Skin epidermis (tissue), 12 donors: Measurements from ENCODE around the gene UTP11.
A peak's percentile ranks its signal among the peaks of the same experiment; 100 is the strongest.

Source experiments
- H3K27ac ChIP-seq, 21 experiments: fragments of 200-600 bp; sonication (generic) in 11 of 21; one replicate each; pipeline ENCODE4 v1.5.0; 2020; ENCODE audit warnings: mild to moderate bottlenecking in 3 of 21, inconsistent platforms in 2 of 21, moderate library complexity in 2 of 21
- H3K4me3 ChIP-seq, 7 experiments: fragments of 200-600 bp; sonication (generic) in 2 of 7; one replicate each; pipeline ENCODE4 v1.5.0; 2020; ENCODE audit warnings: inconsistent platforms in 2 of 7, mild to moderate bottlenecking in 2 of 7, moderate library complexity in 1 of 7

The UTP11 gene

GRCh38 chr1:38043036-38043747 lies 30.7 kb downstream of the UTP11 start:
- Histone ChIP-seq H3K27ac (peak overlapping the region in 7 of 21 experiments; percentile 2 to 78 (median 22)), H3K4me3 (peak overlapping the region in 6 of 7 experiments; percentile 32 to 72 (median 52))

DNA sequence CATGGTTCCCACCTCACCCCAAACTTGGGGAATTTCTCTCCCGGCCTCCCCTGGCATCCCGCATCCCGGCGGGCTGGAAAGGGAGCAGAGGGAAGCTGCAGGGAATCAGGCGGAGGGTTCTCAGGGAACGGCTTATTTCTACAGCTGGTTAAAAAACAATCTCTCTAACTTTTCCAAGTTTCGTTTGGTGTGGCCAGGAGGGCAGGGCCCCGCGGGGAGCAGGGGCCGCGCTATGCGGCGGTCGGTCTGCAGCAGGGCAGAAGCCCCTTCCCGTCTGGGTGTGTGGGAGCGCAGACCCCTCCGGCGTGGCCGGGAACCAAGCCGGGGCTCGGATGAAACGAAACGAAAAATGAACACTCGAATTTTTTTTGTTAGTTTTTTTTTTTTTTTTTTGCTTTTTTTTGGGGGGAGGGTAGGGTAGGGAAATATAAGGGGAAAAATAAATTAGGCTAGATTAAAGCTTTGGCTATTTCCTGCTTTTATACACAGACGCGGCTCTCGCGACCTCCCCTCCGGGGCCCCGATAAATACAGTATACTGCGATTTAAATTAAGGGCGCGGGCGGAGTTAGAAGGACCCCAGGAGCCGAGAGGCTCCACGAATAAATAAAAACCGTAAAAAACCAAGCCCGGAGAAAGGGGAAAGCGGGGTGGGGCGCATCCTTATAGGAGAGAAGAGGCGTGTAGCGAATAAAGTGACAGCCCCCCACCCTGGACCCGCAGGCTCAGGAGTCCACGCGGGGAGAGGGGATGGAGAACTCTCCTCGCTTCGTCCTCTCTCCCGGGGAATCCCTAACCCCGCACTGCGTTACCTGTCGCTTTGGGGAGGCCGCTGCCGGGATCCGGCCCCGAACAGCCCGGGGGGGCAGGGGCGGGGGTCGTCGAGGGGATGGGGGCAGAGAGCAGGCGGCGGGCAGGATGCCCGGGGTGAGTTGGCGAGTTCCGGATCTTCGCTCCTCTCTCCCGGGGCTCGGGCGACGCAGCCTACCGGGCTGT lies 32.0 kb downstream of the UTP11 start:
- H3K4me3 ChIP-seq = peak overlapping the region; percentile 32 to 72 (median 41)
- H3K27ac ChIP-seq = peak overlapping the region in 18 of 21 experiments; percentile 2 to 79 (median 55)

DNA sequence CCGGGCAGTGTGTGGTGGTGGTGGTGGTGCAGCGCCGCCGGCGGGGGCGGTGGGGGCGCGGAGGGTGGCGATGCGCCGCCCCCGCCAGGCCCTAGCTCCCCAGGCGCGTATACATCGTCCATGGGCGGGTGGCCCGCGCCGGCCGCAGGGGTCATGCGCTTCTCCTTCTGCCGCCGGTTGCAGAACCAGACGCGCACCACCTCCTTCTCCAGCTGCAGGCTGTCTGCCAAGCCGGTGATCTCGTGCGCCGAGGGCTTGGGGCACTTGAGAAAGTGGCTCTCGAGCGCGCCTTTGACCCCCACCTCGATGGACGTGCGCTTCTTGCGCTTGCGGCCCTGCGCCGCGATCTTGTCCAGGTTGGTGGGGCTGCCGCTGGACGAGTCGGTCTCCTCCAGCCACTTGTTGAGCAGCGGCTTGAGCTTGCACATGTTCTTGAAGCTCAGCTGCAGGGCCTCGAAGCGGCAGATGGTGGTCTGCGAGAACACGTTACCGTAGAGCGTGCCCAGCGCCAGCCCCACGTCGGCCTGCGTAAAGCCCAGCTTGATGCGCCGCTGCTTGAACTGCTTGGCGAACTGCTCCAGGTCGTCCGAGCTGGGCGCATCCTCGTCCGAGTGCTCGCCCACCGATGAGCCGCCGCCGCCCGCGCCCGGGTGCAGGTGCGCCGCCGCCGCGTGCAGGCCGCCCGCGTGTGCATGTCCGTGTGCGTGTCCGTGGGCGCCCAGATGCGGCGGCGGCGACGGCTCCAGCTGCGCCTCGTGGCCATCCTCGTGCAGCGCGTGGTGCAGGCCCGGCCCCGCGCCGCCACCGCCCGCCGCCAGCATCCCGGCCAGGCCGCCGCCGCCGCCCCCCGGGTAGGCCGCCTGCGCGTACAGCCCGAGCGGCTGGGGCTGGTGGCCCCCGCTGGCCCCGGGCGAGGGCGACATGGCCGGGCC lies 33.1 kb downstream of the UTP11 start:
- peak overlapping the region in 10 of 21 experiments; percentile 7 to 79 (median 44) for H3K27ac ChIP-seq
- peak overlapping the region; percentile 22 to 72 (median 40) for H3K4me3 ChIP-seq

- H3K27ac ChIP-seq = peak within 1 kb of the TSS in 20 of 21 experiments; percentile 2 to 83 (median 66)
- H3K4me3 ChIP-seq = peak within 1 kb of the TSS; percentile 40 to 72 (median 58)
These were observed 33.9 kb downstream of the UTP11 start, which contains the start of gene POU3F1 for GRCh38 chr1:38046333-38046883. Gene POU3F1, minus strand, starts transcription at chr1:38046793. Its CDS starts 50 bp downstream, at chr1:38046743.

DNA sequence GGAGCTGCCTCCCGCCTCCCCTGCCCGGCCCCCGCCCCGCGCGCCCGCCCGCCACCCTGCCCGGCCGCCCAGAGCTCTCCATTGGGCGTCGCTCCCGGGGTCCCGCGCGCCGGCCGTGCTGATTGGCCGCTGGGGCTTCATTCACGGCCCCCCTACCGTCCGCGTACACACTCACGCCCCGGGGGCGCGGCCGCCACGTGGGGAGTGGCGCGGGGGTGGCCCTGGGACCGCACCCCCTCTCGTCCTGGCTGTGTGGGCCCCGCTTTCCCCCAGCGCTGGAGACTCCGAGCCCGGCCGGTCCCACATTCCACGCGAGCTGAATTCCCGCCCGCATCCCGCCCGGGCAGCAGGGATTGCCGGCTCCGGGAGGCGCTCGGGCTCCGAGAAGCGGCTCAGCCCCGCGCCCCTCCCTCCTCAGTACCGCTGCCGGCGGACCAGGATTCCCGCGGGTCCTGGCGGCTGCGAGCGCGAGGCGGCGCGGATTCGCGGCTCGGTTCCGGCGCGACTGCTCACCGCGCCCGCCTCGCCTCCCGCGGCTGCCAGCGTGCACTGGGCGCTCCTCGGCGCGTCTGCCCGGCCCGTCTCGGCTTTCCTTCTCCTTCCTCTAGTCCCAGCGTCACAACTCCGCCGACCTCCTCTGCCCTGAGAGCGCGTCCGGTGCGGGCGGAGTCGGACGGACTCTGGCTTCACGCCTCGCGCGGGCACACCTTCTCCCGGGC lies 34.5 kb downstream of the UTP11 start:
- Histone ChIP-seq H3K27ac (peak overlapping the region in 20 of 21 experiments; percentile 2 to 83 (median 64)), H3K4me3 (peak overlapping the region; percentile 40 to 72 (median 58))

GRCh38 chr1:38047603-38048141 lies 35.1 kb downstream of the UTP11 start:
- H3K27ac ChIP-seq = peak overlapping the region in 20 of 21 experiments; percentile 2 to 83 (median 64)
- peak overlapping the region; percentile 40 to 72 (median 58) for H3K4me3 ChIP-seq

DNA sequence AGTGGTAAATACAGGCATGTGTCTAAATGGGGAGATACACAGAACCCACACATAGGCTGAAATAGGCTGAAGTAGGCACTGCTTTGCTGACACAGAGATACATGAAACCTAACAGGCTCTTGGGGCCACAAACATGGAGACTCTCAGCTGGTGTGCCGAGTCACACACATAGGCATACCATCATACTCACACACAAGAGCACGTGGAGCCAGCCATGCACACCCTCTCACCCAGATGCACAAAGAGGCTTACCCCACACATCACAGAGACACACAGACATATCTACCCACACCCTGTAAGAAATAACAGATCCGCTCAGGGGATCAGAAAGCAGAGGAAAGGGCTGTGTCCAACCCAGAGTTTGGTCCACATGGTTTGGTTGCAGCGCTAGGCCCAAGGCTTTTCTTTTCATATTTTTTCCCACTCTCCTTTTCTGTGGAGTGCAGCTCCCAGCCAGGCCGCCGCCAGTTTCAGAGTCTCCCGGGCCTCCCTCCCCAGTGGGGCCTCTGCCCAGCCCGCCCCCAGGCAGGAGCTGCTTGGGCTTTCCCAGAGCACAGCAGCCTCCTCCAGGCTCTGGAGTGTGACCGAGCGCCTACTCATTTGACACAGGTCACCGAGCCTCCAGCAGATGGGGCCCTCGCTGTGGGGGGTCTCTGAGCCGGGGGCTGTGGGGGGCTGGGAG lies 38.0 kb downstream of the UTP11 start:
- Histone ChIP-seq H3K27ac (peak overlapping the region in 1 of 21 experiments; percentile 20), H3K4me3 (no peak overlapping the region)

DNA sequence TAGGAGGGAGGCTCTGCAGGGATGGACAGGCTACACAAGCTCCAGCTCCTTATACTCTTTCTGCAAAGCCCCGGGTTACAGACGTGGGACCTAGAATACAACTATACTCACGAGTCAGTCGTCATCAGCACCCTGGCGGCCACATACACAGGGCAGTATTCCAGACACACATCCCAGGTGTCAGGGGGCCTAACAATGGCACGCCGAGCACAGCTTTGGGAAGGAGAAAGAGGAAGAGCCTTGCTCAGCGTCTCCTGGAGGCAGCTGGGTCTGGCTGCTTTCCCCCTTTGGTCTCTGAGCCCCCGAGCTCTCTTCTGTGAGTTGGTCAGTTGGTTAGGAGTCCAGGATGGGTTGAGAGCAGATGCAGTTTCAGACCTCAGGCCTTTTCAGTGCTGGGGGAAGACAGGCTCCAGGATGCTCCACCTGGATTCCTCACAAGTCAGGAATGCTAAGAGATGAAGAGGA lies 38.6 kb downstream of the UTP11 start:
- H3K4me3 ChIP-seq = no peak overlapping the region
- H3K27ac ChIP-seq = peak overlapping the region in 1 of 21 experiments; percentile 20

DNA sequence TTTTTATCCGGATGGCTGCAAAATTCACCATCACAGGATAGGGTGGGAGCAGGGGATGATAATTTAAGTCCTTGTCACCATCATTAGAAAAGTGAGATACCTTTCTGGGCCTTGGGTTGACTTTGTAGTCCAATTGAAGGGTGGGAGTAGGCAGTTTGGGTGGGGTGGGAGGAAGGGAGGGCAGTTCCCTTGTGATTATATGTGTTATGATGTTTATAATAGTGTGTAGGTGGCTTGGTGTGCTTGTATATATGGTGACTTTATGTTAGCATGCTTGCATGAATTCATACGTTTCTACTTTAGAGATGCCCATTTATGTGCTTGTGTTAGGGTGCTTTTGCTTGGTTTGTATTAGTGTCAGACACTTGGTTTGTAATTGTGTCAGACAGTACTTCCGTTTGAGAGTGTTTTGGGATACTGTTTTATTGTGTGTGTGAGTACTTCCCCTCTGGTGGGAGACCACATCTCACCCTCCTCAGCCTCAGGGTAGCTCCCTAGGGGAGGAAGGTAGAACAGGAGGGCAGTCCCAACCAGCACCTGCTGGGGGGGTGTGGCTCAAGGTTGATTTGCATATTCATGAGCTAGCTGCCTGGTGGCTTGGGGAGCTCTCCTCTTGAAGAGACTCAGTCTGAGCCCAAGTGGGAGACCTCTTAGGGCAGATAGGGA lies 40.3 kb downstream of the UTP11 start:
- H3K4me3 ChIP-seq = no peak overlapping the region
- peak overlapping the region in 1 of 21 experiments; percentile 32 for H3K27ac ChIP-seq

- H3K4me3 ChIP-seq = no peak overlapping the region
- H3K27ac ChIP-seq = no peak overlapping the region
These were observed 41.0 kb downstream of the UTP11 start for GRCh38 chr1:38053416-38054091.

DNA sequence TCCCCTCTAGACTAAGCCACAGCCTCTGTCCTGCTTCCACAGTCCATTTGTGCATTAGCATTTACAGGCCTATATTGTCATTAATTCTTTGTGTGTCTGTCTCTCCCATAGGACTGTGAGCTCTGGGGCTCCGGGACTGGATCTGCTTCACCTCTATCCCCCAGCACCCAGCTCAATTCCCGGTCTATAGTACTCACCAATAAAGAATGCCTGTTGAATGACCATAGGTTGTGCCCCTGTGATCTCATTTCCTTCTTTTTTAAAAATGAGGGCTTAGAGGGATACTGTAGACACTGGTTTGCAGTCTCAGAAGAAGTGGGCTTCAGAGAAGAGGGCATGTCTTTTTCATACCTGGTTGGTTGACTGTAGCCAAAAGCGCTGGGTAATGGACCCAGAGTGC lies 42.9 kb downstream of the UTP11 start:
- no peak overlapping the region for H3K4me3 ChIP-seq

DNA sequence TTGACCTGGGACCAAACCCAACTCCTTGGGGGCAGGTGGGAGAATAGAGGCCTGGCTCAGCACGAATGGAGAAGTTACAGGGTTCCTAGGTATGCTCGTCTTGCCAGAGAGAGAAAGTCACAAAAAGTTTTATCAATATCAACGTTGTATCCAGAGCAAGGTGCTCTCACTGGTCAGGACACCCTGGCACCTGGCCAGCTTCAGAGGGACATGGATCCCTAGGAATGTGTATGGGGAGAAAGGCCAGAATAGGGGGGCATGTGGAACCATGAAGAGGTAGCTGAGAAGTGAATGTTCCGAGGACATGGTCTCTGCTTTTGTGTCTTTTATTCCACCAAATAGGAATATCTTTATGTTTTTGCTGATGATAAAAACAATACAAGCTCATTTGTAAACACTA lies 43.4 kb downstream of the UTP11 start:
- H3K4me3 ChIP-seq = no peak overlapping the region
- no peak overlapping the region for H3K27ac ChIP-seq

More for the DNA sequence above, 42.9 kb downstream of the UTP11 start:
- no peak overlapping the region for H3K27ac ChIP-seq

GRCh38 chr1:38059635-38060250 lies 47.2 kb downstream of the UTP11 start:
- Histone ChIP-seq H3K27ac (peak overlapping the region in 3 of 21 experiments; percentile 42 to 54 (median 54)), H3K4me3 (no peak overlapping the region)

- H3K27ac ChIP-seq = peak overlapping the region in 3 of 21 experiments; percentile 42 to 54 (median 54)
These were observed 48.0 kb downstream of the UTP11 start for GRCh38 chr1:38060498-38060897.

GRCh38 chr1:38061290-38061689 lies 48.8 kb downstream of the UTP11 start:
- Histone ChIP-seq H3K4me3 (no peak overlapping the region), H3K27ac (peak overlapping the region in 1 of 21 experiments; percentile 1)

More at GRCh38 chr1:38060498-38060897, 48.0 kb downstream of the UTP11 start:
- H3K4me3 ChIP-seq = no peak overlapping the region
